ENCODE measurements around the gene NFAT5. TPM values are rescaled to one million over a fixed set of nuclear protein-coding genes. Genes with fewer than 3 reads are reported as not detected.

NFAT5 gene
- total and polyA plus RNA-seq, 9 of the 15 experiments (the other 6 are each of a cell fraction or from before 2014, with no cell fraction given): 0.78 to 20.5 (median 12.4) TPM

DNA sequence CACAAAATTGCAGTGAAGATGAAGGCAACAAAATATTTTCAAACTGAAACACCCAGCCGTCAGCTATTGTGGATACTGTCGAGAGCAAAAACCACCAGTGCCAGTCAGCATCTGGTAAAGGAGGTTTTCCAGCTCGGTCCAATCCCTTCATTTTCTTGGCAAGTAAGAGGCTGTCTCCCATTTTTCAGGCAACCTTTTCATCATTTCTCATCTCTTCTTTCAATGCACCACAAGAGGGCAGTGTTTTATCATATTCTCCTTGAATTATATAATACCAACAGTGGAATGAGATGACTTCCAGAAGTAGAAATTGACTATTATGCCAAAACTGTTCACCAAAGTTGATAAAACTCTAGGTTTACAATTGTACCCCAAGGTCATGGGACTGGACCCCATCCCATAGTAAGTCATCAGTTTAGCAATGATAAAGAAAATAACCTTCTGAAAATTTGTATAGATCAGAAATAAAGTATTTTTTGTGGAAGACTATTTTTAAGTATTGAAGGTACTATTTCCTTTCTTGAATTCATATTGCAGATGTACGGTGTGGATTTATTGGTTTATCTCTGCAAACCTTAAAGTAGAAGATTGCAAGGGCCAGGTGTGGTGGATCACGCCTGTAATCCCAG, 143.8 kb downstream of the NFAT5 start (continued):
- TF ChIP-seq, protein P1, sequence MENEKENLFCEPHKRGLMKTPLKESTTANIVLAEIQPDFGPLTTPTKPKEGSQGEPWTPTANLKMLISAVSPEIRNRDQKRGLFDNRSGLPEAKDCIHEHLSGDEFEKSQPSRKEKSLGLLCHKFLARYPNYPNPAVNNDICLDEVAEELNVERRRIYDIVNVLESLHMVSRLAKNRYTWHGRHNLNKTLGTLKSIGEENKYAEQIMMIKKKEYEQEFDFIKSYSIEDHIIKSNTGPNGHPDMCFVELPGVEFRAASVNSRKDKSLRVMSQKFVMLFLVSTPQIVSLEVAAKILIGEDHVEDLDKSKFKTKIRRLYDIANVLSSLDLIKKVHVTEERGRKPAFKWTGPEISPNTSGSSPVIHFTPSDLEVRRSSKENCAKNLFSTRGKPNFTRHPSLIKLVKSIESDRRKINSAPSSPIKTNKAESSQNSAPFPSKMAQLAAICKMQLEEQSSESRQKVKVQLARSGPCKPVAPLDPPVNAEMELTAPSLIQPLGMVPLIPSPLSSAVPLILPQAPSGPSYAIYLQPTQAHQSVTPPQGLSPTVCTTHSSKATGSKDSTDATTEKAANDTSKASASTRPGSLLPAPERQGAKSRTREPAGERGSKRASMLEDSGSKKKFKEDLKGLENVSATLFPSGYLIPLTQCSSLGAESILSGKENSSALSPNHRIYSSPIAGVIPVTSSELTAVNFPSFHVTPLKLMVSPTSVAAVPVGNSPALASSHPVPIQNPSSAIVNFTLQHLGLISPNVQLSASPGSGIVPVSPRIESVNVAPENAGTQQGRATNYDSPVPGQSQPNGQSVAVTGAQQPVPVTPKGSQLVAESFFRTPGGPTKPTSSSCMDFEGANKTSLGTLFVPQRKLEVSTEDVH (IDR thresholded peaks at IDR 0.05; ENCODE audit: low read depth, partially characterized antibody): peak; percentile 37
- no peak for TF ChIP-seq ZNF444 (CRISPR knock-in tag; IDR thresholded peaks at IDR 0.05)
- TF ChIP-seq SAFB (IDR thresholded peaks at IDR 0.05; ENCODE audit: borderline replicate concordance, low read depth, low read length): no peak
- no peak for TF ChIP-seq ZNF263 (CRISPR knock-in tag; IDR thresholded peaks at IDR 0.05; ENCODE audit: borderline replicate concordance)
- TF ChIP-seq MAZ (CRISPR knock-in tag; conservative IDR thresholded peaks at IDR 0.05 in 1 of 2, IDR thresholded peaks at IDR 0.05 in 1 of 2): 0 out of 4 replicates have a peak, but pooled peaks of 1 of the 2 experiments have one; percentile 39

DNA sequence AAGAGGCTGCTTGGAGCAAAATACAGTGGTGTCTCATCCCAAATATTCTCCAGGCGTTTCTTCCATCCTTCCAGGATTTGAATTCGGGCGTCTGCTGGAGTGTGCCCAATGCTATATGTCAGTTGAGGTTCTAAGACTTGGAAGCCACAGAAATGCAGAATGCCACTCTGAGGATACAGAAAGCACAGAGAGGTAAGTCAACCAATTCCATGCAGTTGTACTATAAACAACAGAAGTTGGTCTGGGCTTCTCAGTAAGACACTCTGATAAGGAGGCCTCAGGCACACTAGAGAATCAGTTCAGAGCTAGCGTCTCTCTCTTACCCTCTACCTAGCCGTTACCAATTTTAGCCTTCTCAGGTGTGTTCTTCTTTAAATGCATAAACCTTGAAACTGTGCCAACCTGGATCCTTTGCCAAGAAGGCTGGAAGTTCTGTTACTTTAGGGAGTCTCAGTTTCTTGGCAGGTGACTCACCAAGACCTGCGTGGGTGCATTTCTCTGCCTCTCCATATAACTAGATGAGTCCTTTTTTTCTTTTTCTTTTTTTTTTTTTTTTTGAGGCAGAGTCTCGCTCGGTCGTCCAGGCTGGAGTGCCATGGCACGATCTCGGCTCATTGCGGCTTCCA, 145.5 kb downstream of the NFAT5 start:
- no peak overlapping the region for H3K9ac ChIP-seq (ENCODE audit: insufficient read depth in 1 of 2, low read depth in 2 of 2, low read length in 2 of 2)
- 71% methylated on average over 7 of the region's 12 CpGs for WGBS (ENCODE audit: insufficient coverage, low coverage, missing lambda C conversion rate)
- DNase-seq (ENCODE audit: extremely low read depth in 1 of 4, low spot score in 3 of 4) (no peak), FAIRE-seq (no peak), ATAC-seq (no peak)
- H3K27me3 ChIP-seq (ENCODE audit: control insufficient read depth in 2 of 2, insufficient read depth in 2 of 2, low read length in 2 of 2): no peaks in the 10 kb centered on the region
- POLR2A ChIA-PET: interaction anchor here (0.6 to 2.4 kb wide), 3 partner anchors 11 to 86 kb away, joined by 4 to 10 read pairs (median 6); partner anchors contain the start of gene NOB1
- no TSS peak for BruUV-seq (replicated peaks)
- H3K4me1 ChIP-seq (replicated peaks in 1 of 2; ENCODE audit: control insufficient read depth in 2 of 2, insufficient read depth in 2 of 2, low read length in 2 of 2): no peaks in the 10 kb centered on the region; a peak in 1 of 5 replicates
- H4K20me1 ChIP-seq (replicated peaks; ENCODE audit: control insufficient read depth, insufficient read depth, low read length): no peaks in the 10 kb centered on the region
- no peaks in the 10 kb centered on the region for H3K9me1 ChIP-seq (ENCODE audit: control insufficient read depth, insufficient read depth, low read length)
- no peaks in the 10 kb centered on the region for H3K79me2 ChIP-seq (ENCODE audit: control insufficient read depth, insufficient read depth, low read length)
- no peaks in the 10 kb centered on the region for H3K9me3 ChIP-seq (replicated peaks; ENCODE audit: control insufficient read depth, insufficient read depth, low read depth, low read length)
- CTCF ChIA-PET (ENCODE audit: low intra/inter-chr PET ratio): interaction anchor here (0.7 kb wide), 1 partner anchor 315 kb away, joined by 3 read pairs; no protein-coding TSS in a partner anchor
- H3K27ac ChIP-seq (ENCODE audit: extremely low read depth, low read depth, low read length): no peak overlapping the region; the same call in 2 of the 3 replicates
- H2AFZ ChIP-seq (ENCODE audit: low read depth, low read length): no peak overlapping the region
- peaks cover 55% of the 10 kb centered on the region; the same call in 2 of the 3 replicates for H3K36me3 ChIP-seq (ENCODE audit: control insufficient read depth, insufficient read depth, low read length)
- in situ Hi-C loops (cut with MboI): loop anchor here (5.0 kb wide), 1 partner anchor 41 kb away; the partner anchor contains the start of gene NOB1
- intact Hi-C loops (cut with micrococcal nuclease): no loop called here
- H3K4me2 ChIP-seq (ENCODE audit: insufficient read depth, low read length): no peak overlapping the region
- H3K4me3 ChIP-seq: no peak overlapping the region
- TF ChIP-seq NFIC (IDR thresholded peaks at IDR 0.05): peak; percentile 18; the same call in 1 of the 2 replicates
- no peak for TF ChIP-seq BACH1 (tag; IDR thresholded peaks at IDR 0.05)
- TF ChIP-seq EGR1 (conservative IDR thresholded peaks at IDR 0.05): peak; percentile 69

All from K562 (cell line).